Gastrocnemius medialis (tissue), 4 donors: ENCODE data around the gene QDPR. TPM values are rescaled to one million over a fixed set of nuclear protein-coding genes. Genes with fewer than 3 reads are reported as not detected.

Experiments used
- ATAC-seq, 2 donors: fragments of 150-250 bp; one replicate each; pipeline ENCODE4 v1.9.1; 2016
- DNase-seq, 2 donors: peaks; one replicate each; pipeline ENCODE4 v3.0.0-alpha.2; 2019
- H3K27ac ChIP-seq, 4 donors: fragments of 200-600 bp; sonication (generic); 1 replicate in 1 of 4; 2 replicates in 3 of 4; pipeline ENCODE4 v1.5.1; 2016 to 2018; ENCODE audit warnings: mild to moderate bottlenecking in 2 of 4, moderate library complexity in 1 of 4
- H3K27me3 ChIP-seq, 3 donors: fragments of 200-600 bp; sonication (generic) in 2 of 3; 1 replicate in 1 of 3; 2 replicates in 2 of 3; pipeline versions ENCODE4 v1.5.1 to v1.6.0; 2016 to 2019; ENCODE audit warnings: mild to moderate bottlenecking in 1 of 3, moderate library complexity in 1 of 3
- H3K36me3 ChIP-seq, 2 donors: fragments of 200-600 bp; sonication (generic) in 1 of 2; one replicate each; pipeline ENCODE4 v1.5.1; 2017 to 2018
- H3K4me1 ChIP-seq, 2 donors: fragments of 200-600 bp; sonication (generic) in 1 of 2; one replicate each; pipeline ENCODE4 v1.5.1; 2016 to 2017; ENCODE audit warnings: mild to moderate bottlenecking in 2 of 2
- H3K4me3 ChIP-seq, 4 donors: fragments of 200-600 bp; sonication (generic) in 3 of 4; 1 replicate in 1 of 4; 2 replicates in 3 of 4; pipeline ENCODE4 v1.5.1; 2016 to 2019; ENCODE audit warnings: mild to moderate bottlenecking in 2 of 4
- H3K9me3 ChIP-seq, 3 donors: fragments of 200-600 bp; sonication (generic) in 2 of 3; 1 replicate in 1 of 3; 2 replicates in 2 of 3; pipeline ENCODE4 v1.5.1; 2016 to 2019
- CTCF ChIP-seq, 5 experiments: fragments of 450-650 bp in 3 of 5; fragments of 200-600 bp in 2 of 5; sonication (generic) in 2 of 5; IDR thresholded peaks in 4 of 5; conservative IDR thresholded peaks in 1 of 5; 1 replicate in 4 of 5; 2 replicates in 1 of 5; pipeline ENCODE4 v1.5.1; 2016 to 2019; ENCODE audit warnings: antibody characterized with exemption in 5 of 5, mild to moderate bottlenecking in 3 of 5, moderate library complexity in 3 of 5
- POLR2A ChIP-seq, 2 donors: fragments of 450-650 bp; IDR thresholded peaks; one replicate each; pipeline ENCODE4 v1.6.1; 2017; ENCODE audit warnings: antibody characterized with exemption in 2 of 2, mild to moderate bottlenecking in 2 of 2, moderate library complexity in 2 of 2
- in situ Hi-C, 4 donors: fragments of 200-750 bp; cut with MboI; loops; one replicate each; pipeline versions ENCODE4 v1.15.0 to v1.8.0; 2017; ENCODE audit warnings: low sequenced_read_pairs in 4 of 4
- intact Hi-C: fragments of 100-400 bp; cut with DNase I; formaldehyde crosslinking; loops from one replicate; pipeline ENCODE4 v1.15.1; 2023; ENCODE audit warnings: low total_unique reads
- total RNA-seq, 4 donors: library from RNA; depleted of rRNA; stranded (reverse); fragments of >200 nt; gene quantifications; one replicate each; pipeline versions ENCODE4 v1.1.0 to v1.2.3, GENCODE V29; 2016

The QDPR gene
- total RNA-seq, 4 donors from 2014 or later = 6.9 to 15.6 (median 9.1) TPM

DNA sequence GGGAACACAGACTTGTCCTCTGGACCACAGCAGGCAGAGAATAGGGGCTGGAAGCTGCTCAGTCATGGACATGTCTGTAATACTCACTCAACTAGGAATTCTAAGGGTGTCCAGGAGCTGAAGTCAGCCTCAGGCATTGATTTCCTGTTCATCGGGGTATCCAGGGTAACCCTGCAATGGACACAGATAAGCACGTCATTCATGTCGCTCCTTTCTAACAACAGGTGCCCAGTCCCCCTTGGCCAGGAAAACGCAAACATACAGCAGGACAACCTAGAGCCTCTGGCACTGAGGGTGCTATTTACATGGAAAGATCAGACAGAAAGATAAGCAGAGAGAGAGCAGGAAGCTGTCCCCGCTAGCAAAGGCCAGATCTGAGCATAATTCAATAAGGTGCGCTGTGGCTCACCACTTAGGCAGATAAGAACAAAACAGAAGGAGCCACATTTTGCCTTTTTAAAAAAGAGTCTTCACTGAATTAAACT lies 21.3 kb downstream of the QDPR start:
- TF ChIP-seq CTCF (IDR thresholded peaks at IDR 0.05 in 4 of 5, conservative IDR thresholded peaks at IDR 0.05 in 1 of 5) = no peak
- no peak for TF ChIP-seq POLR2A (IDR thresholded peaks at IDR 0.05)
- Histone ChIP-seq H3K4me3 (no peak overlapping the region), H3K9me3 (no peaks in the 10 kb centered on the region), H3K27me3 (no peaks in the 10 kb centered on the region), H3K36me3 (peaks cover 0 to 44% of the 10 kb centered on the region in 2 donors), H3K4me1 (peaks cover 7% of the 10 kb centered on the region in 2 donors), H3K27ac (no peak overlapping the region)
- in situ Hi-C loops (no loop called here), intact Hi-C loops (no loop called here)
- ATAC-seq (no peak), DNase-seq (no peak)

- Histone ChIP-seq H3K4me1 (peaks cover 7% of the 10 kb centered on the region in 2 donors), H3K4me3 (no peak overlapping the region), H3K27me3 (no peaks in the 10 kb centered on the region), H3K9me3 (no peaks in the 10 kb centered on the region), H3K36me3 (peaks cover 0 to 49% of the 10 kb centered on the region in 2 donors), H3K27ac (no peak overlapping the region)
- ATAC-seq (no peak), DNase-seq (no peak)
- TF ChIP-seq CTCF (IDR thresholded peaks at IDR 0.05 in 4 of 5, conservative IDR thresholded peaks at IDR 0.05 in 1 of 5) (no peak), POLR2A (IDR thresholded peaks at IDR 0.05) (no peak)
- intact Hi-C loops (no loop called here), in situ Hi-C loops (no loop called here)
Measured at GRCh38 chr4:17489721-17490120, 22.2 kb downstream of the QDPR start.

- Histone ChIP-seq H3K27me3 (no peaks in the 10 kb centered on the region), H3K9me3 (no peaks in the 10 kb centered on the region), H3K27ac (no peak overlapping the region), H3K4me1 (peaks cover 7% of the 10 kb centered on the region in 2 donors), H3K4me3 (no peak overlapping the region), H3K36me3 (peaks cover 0 to 53% of the 10 kb centered on the region in 2 donors)
- intact Hi-C loops = no loop called here
- in situ Hi-C loops = no loop called here
- DNase-seq = no peak
- ATAC-seq = no peak
- no peak for TF ChIP-seq CTCF (IDR thresholded peaks at IDR 0.05 in 4 of 5, conservative IDR thresholded peaks at IDR 0.05 in 1 of 5)
- no peak for TF ChIP-seq POLR2A (IDR thresholded peaks at IDR 0.05)
Measured at GRCh38 chr4:17489123-17489522, 22.8 kb downstream of the QDPR start.

DNA sequence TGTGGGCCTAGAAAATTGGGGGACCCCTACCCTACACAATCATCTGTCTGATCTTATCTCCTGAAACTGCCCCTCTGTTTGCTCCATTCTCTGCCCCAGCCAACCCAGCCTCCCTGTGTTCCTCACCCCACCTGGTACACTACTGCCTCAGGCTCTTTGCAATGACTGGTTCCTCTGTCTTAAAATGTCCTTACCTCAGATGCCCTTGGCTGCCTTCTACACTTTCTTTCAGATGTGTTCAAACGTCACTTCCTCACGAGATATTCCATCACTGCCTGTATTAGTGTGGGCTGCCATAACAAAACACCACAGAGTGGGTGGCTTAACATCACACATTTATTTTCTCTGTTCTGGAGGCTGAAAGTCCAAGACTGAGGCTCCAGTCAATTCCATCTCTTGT lies 29.2 kb downstream of the QDPR start:
- no peak for ATAC-seq
- in situ Hi-C loops = no loop called here
- H3K36me3 ChIP-seq = peaks cover 0 to 34% of the 10 kb centered on the region in 2 donors
- H3K4me1 ChIP-seq = peaks cover 0 to 5% of the 10 kb centered on the region in 2 donors
- H3K27me3 ChIP-seq = no peaks in the 10 kb centered on the region
- intact Hi-C loops = no loop called here
- no peak overlapping the region for H3K4me3 ChIP-seq
- no peak overlapping the region for H3K27ac ChIP-seq
- no peak for TF ChIP-seq CTCF (IDR thresholded peaks at IDR 0.05 in 4 of 5, conservative IDR thresholded peaks at IDR 0.05 in 1 of 5)
- TF ChIP-seq POLR2A (IDR thresholded peaks at IDR 0.05) = no peak
- no peaks in the 10 kb centered on the region for H3K9me3 ChIP-seq
- DNase-seq = no peak

GRCh38 chr4:17480955-17481354 lies 30.9 kb downstream of the QDPR start:
- in situ Hi-C loops = no loop called here
- intact Hi-C loops = no loop called here
- H3K27me3 ChIP-seq = no peaks in the 10 kb centered on the region

More at GRCh38 chr4:17480955-17481354, 30.9 kb downstream of the QDPR start:
- H3K4me1 ChIP-seq = peaks cover 0 to 5% of the 10 kb centered on the region in 2 donors
- TF ChIP-seq CTCF (IDR thresholded peaks at IDR 0.05 in 4 of 5, conservative IDR thresholded peaks at IDR 0.05 in 1 of 5) = no peak
- TF ChIP-seq POLR2A (IDR thresholded peaks at IDR 0.05) = no peak
- H3K36me3 ChIP-seq = peaks cover 0 to 23% of the 10 kb centered on the region in 2 donors
- no peak for DNase-seq
- no peak overlapping the region for H3K27ac ChIP-seq
- no peak overlapping the region for H3K4me3 ChIP-seq
- no peak for ATAC-seq
- no peaks in the 10 kb centered on the region for H3K9me3 ChIP-seq
